Nephron progenitor cell (in vitro differentiated cells): ENCODE measurements around the gene HHIPL2.
A peak's percentile ranks its signal among the peaks of the same experiment; 100 is the strongest.

Experiments
- DNase-seq: peaks from one replicate; pipeline ENCODE4 v3.0.0; 2021
- H3K27ac Mint-ChIP-seq: 2 replicates; pipeline ENCODE4 v1.8.0; 2021; ENCODE audit warnings: mild to moderate bottlenecking, moderate library complexity, mixed read lengths
- H3K27me3 Mint-ChIP-seq: 2 replicates; pipeline ENCODE4 v1.8.0; 2021; ENCODE audit warnings: mild to moderate bottlenecking, low read depth, mixed read lengths; ENCODE audit not compliant: poor library complexity
- H3K36me3 Mint-ChIP-seq: 2 replicates; pipeline ENCODE4 v1.8.0; 2021; ENCODE audit warnings: low read depth, mixed read lengths
- H3K4me1 Mint-ChIP-seq: 2 replicates; pipeline ENCODE4 v1.8.0; 2021; ENCODE audit warnings: mixed read lengths
- H3K4me3 Mint-ChIP-seq: 2 replicates; pipeline ENCODE4 v1.8.0; 2021; ENCODE audit warnings: mild to moderate bottlenecking, moderate library complexity, mixed read lengths
- H3K9me3 Mint-ChIP-seq: 2 replicates; pipeline ENCODE4 v1.8.0; 2021; ENCODE audit warnings: mild to moderate bottlenecking, moderate library complexity, mixed read lengths
- TF ChIP-seq, protein P1 (sequence below): fragments of 200-600 bp; sonication (generic); IDR thresholded peaks from 2 replicates; pipeline ENCODE4 v1.5.0; 2021; ENCODE audit warnings: antibody characterized with exemption

Gene HHIPL2

DNA sequence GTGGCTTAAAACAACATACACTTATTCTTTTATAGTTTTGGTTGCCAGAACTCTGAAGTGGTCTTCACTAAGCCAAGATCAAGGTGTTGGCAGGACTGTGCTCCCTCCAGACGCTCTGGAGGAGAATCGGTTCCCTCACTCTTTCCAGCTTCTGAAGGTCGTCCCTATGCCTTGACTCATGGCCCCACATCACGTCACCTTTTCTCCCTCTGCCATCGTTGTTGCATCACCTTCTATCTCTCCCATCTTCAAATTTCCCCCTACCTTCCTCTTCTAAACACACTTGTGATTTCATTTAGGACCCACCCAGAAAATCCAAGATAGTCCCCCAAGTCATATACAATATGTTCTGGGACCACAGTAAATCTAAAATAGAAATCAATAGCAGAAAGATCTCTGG lies 12.4 kb downstream of the HHIPL2 start:
- TF ChIP-seq, protein P1, sequence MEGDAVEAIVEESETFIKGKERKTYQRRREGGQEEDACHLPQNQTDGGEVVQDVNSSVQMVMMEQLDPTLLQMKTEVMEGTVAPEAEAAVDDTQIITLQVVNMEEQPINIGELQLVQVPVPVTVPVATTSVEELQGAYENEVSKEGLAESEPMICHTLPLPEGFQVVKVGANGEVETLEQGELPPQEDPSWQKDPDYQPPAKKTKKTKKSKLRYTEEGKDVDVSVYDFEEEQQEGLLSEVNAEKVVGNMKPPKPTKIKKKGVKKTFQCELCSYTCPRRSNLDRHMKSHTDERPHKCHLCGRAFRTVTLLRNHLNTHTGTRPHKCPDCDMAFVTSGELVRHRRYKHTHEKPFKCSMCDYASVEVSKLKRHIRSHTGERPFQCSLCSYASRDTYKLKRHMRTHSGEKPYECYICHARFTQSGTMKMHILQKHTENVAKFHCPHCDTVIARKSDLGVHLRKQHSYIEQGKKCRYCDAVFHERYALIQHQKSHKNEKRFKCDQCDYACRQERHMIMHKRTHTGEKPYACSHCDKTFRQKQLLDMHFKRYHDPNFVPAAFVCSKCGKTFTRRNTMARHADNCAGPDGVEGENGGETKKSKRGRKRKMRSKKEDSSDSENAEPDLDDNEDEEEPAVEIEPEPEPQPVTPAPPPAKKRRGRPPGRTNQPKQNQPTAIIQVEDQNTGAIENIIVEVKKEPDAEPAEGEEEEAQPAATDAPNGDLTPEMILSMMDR, result no peak
- Mint-ChIP-seq H3K4me3 (no peak overlapping the region), H3K27ac (no peak overlapping the region), H3K27me3 (no peaks in the 10 kb centered on the region), H3K9me3 (peaks cover 9% of the 10 kb centered on the region), H3K4me1 (peaks cover 9% of the 10 kb centered on the region), H3K36me3 (peaks cover 8% of the 10 kb centered on the region)
- DNase-seq, result no peak

DNA sequence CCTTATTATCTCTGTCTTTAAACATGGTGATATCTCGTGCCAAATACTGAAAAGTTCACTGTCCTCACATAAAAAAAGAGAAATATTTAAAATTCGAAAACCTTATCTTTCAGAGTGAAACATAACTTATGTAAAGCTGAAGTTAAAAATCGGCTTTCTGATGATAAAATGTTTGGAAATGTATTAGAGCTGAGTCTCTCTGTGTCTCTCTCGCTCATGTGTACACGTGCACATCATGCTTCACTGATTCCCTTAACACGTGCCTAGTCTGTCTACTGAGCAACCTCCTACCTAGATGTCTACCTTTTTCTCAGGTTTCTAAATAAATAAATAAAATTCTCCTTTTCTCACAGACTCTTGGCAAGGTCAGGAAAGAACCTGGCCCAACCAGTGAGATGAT lies 17.1 kb downstream of the HHIPL2 start:
- no peak for DNase-seq
- H3K9me3 Mint-ChIP-seq, result peaks cover 9% of the 10 kb centered on the region
- H3K27me3 Mint-ChIP-seq, result no peaks in the 10 kb centered on the region
- H3K27ac Mint-ChIP-seq, result peak overlapping the region; percentile 31
- TF ChIP-seq, protein P1, result no peak
- peaks cover 8% of the 10 kb centered on the region for H3K36me3 Mint-ChIP-seq
- no peak overlapping the region for H3K4me3 Mint-ChIP-seq
- peaks cover 21% of the 10 kb centered on the region for H3K4me1 Mint-ChIP-seq

DNA sequence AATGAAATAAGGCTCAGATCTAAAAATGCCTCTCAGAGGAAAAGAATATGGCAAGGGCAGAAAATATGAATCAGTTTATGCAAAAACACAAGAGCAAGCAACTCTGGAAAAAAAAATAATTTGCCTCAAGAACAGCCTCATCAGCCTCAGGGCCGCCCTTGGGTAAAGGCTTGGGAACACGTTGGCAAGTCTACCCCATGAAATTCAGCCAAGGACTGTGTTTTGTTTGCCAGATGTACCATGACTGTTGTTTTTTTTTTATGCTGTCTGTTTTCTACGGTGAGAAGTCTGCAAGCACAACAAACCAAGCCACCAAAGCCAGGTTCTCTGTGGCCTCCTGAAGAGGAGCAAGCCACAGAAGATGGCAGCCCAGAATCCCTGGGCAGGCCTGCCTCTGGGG lies 18.0 kb downstream of the HHIPL2 start:
- H3K27ac Mint-ChIP-seq, result no peak overlapping the region
- peaks cover 8% of the 10 kb centered on the region for H3K36me3 Mint-ChIP-seq
- peak overlapping the region; percentile 28 for H3K4me3 Mint-ChIP-seq
- H3K4me1 Mint-ChIP-seq, result peaks cover 27% of the 10 kb centered on the region
- DNase-seq, result no peak
- TF ChIP-seq, protein P1, result no peak
- H3K9me3 Mint-ChIP-seq, result peaks cover 9% of the 10 kb centered on the region
- H3K27me3 Mint-ChIP-seq, result no peaks in the 10 kb centered on the region

DNA sequence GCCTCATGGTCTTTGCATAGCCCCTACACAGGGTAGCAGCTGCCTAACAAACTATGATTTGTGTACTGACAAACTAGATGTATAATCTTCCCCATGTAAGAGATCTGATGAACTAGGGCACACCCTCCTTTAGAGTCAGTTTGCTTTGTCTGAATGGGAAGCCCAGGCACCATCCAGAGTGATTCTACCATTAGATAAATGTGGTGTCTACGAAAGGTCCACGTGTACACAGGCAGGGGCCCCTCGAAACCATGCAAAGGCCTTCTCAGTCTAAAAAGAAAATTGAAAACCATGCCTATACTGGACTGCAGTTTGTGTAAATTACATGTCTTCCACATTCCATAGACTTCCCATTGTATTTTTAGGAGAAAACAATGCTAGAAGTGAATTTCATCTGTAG lies 18.7 kb downstream of the HHIPL2 start:
- no peak for DNase-seq
- H3K27me3 Mint-ChIP-seq, result no peaks in the 10 kb centered on the region
- TF ChIP-seq, protein P1, result no peak
- peaks cover 29% of the 10 kb centered on the region for H3K4me1 Mint-ChIP-seq
- no peak overlapping the region for H3K4me3 Mint-ChIP-seq
- peaks cover 7% of the 10 kb centered on the region for H3K36me3 Mint-ChIP-seq
- H3K9me3 Mint-ChIP-seq, result peaks cover 3% of the 10 kb centered on the region
- no peak overlapping the region for H3K27ac Mint-ChIP-seq

DNA sequence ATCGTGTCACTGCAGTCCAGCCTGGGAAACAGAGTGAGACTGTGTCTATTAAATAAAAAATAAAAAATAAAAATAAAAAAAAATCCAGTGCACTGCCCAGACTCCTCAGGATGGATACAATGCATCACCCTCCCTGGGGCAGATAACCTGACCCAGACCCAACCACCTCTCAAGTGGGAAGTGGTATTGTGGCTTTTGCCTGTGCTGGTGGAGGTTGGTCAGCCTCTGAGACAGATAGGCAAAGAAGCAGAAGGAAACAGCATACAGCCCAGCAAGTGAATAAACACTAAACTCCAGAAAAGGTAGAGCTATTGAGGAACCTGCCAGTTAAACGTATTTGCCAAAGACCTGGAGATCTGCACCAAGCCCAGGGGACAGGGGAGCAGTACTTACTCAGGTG lies 22.0 kb downstream of the HHIPL2 start:
- TF ChIP-seq, protein P1, result no peak
- DNase-seq, result no peak
- Mint-ChIP-seq H3K4me1 (peaks cover 42% of the 10 kb centered on the region), H3K27ac (no peak overlapping the region), H3K9me3 (peaks cover 6% of the 10 kb centered on the region), H3K27me3 (peaks cover 3% of the 10 kb centered on the region), H3K36me3 (peaks cover 4% of the 10 kb centered on the region), H3K4me3 (no peak overlapping the region)

DNA sequence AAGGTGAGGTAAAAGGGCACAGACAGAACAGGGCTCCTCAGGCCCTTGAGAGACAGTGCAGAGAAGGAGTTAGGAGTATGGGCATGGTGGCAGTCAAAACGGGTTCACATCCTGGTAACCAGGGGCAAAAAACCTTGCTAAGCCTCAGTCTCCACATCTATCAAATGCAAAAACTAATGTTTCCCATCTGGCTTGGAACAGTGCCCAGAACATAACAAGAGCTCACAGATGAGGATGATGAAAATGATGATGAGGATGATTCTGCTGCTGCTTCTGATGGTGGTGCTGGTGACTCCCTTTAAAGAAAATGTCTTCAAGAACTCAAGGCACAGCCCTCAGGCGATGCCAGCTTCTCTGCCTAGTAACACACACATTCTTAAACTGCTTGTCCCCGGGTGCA lies 24.1 kb downstream of the HHIPL2 start:
- TF ChIP-seq, protein P1, result no peak
- peaks cover 6% of the 10 kb centered on the region for H3K9me3 Mint-ChIP-seq
- no peak for DNase-seq
- peaks cover 3% of the 10 kb centered on the region for H3K27me3 Mint-ChIP-seq
- H3K27ac Mint-ChIP-seq, result no peak overlapping the region
- H3K4me3 Mint-ChIP-seq, result no peak overlapping the region
- peaks cover 4% of the 10 kb centered on the region for H3K36me3 Mint-ChIP-seq
- peaks cover 28% of the 10 kb centered on the region for H3K4me1 Mint-ChIP-seq
